Neutrophil (primary cell): ENCODE measurements around the gene GNA14.

Source experiments
- H3K27ac ChIP-seq: fragments of 200-600 bp; sonication (generic); 2 replicates; pipeline ENCODE4 v1.5.1; 2016; ENCODE audit warnings: mild to moderate bottlenecking, moderate library complexity
- H3K27me3 ChIP-seq: fragments of 200-600 bp; sonication (generic); 2 replicates; pipeline ENCODE4 v1.6.0; 2016; ENCODE audit warnings: mild to moderate bottlenecking
- H3K36me3 ChIP-seq: fragments of 200-600 bp; sonication (generic); 2 replicates; pipeline ENCODE4 v1.5.1; 2017
- H3K4me1 ChIP-seq, 2 experiments: fragments of 200-600 bp in 1 of 2; sonication (generic) in 1 of 2; 1 replicate in 1 of 2; 2 replicates in 1 of 2; pipeline versions ENCODE4 v1.5.1 to v1.6.1; 2013 to 2016; ENCODE audit warnings: low read depth in 1 of 2, low read length in 1 of 2, mild to moderate bottlenecking in 1 of 2, moderate library complexity in 1 of 2; ENCODE audit not compliant: control insufficient read depth in 1 of 2, insufficient read depth in 1 of 2
- H3K4me3 ChIP-seq, 2 experiments: fragments of 200-600 bp in 1 of 2; sonication (generic) in 1 of 2; 1 replicate in 1 of 2; 2 replicates in 1 of 2; pipeline ENCODE4 v1.5.1; 2013 to 2016; ENCODE audit warnings: low read depth in 1 of 2, low read length in 1 of 2, mild to moderate bottlenecking in 1 of 2, moderate library complexity in 1 of 2
- H3K9me3 ChIP-seq: fragments of 200-600 bp; sonication (generic); 2 replicates; pipeline ENCODE4 v1.5.1; 2016
- CTCF ChIP-seq: fragments of 200-600 bp; sonication (generic); IDR thresholded peaks from 2 replicates; pipeline ENCODE4 v1.5.1; 2016; ENCODE audit warnings: antibody characterized with exemption

GNA14 gene

DNA sequence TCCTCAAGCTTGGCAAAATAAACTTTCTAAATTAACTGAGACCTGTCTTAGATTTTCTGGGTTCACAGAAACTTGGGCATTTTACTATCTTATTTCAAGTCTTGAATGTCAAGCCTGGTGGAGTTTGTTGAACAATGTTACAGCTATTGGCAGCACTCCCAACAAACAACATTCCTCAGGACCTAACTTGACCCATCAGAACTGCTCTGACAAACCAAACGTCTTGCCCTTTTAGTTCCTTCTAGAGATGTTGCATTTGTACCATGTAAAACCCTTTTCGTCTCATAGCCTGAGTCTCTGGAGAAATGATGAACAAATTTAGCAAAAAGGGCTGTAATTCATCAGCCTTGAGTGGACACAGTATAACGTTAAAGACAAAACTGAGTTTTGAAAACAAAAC lies 51.1 kb downstream of the GNA14 start:
- Histone ChIP-seq H3K9me3 (no peaks in the 10 kb centered on the region), H3K4me3 (no peak overlapping the region), H3K36me3 (no peaks in the 10 kb centered on the region), H3K4me1 (no peaks in the 10 kb centered on the region), H3K27me3 (peaks cover 30% of the 10 kb centered on the region), H3K27ac (no peak overlapping the region)
- TF ChIP-seq CTCF = no peak

- no peaks in the 10 kb centered on the region for H3K9me3 ChIP-seq
- peaks cover 30% of the 10 kb centered on the region for H3K27me3 ChIP-seq
- TF ChIP-seq CTCF = no peak
- no peak overlapping the region for H3K4me3 ChIP-seq
- no peaks in the 10 kb centered on the region for H3K4me1 ChIP-seq
- H3K36me3 ChIP-seq = no peaks in the 10 kb centered on the region
- H3K27ac ChIP-seq = no peak overlapping the region
Observed at GRCh38 chr9:77595426-77596095, 52.6 kb downstream of the GNA14 start.

- Histone ChIP-seq H3K9me3 (no peaks in the 10 kb centered on the region), H3K27ac (no peak overlapping the region), H3K4me3 (no peak overlapping the region), H3K36me3 (no peaks in the 10 kb centered on the region), H3K4me1 (no peaks in the 10 kb centered on the region), H3K27me3 (peaks cover 30% of the 10 kb centered on the region)
- TF ChIP-seq CTCF = no peak
Observed at GRCh38 chr9:77594963-77595362, 53.2 kb downstream of the GNA14 start.

GRCh38 chr9:77593528-77593927 lies 54.6 kb downstream of the GNA14 start:
- H3K27ac ChIP-seq = no peak overlapping the region
- H3K4me1 ChIP-seq = no peaks in the 10 kb centered on the region
- no peaks in the 10 kb centered on the region for H3K9me3 ChIP-seq
- peaks cover 30% of the 10 kb centered on the region for H3K27me3 ChIP-seq
- no peak for TF ChIP-seq CTCF
- no peak overlapping the region for H3K4me3 ChIP-seq
- no peaks in the 10 kb centered on the region for H3K36me3 ChIP-seq

- Histone ChIP-seq H3K27me3 (peaks cover 30% of the 10 kb centered on the region), H3K36me3 (no peaks in the 10 kb centered on the region), H3K4me1 (no peaks in the 10 kb centered on the region), H3K4me3 (no peak overlapping the region), H3K9me3 (no peaks in the 10 kb centered on the region), H3K27ac (no peak overlapping the region)
- no peak for TF ChIP-seq CTCF
Observed at GRCh38 chr9:77592476-77592875, 55.6 kb downstream of the GNA14 start.
